Ovary (tissue), 9 donors: ENCODE data around the gene MYOZ3. TPM values are rescaled to one million over a fixed set of nuclear protein-coding genes. Genes with fewer than 3 reads are reported as not detected.

Source experiments
- DNase-seq, 5 donors: peaks; one replicate each; pipeline ENCODE4 v3.0.0-alpha.2; 2019 to 2020
- H3K27ac ChIP-seq, 2 donors: fragments of 200-600 bp; one replicate each; pipeline versions ENCODE4 v1.5.1 to v1.8.0; 2019 to 2022
- H3K27me3 ChIP-seq: fragments of 200-600 bp; one replicate; pipeline ENCODE4 v1.8.0; 2022
- H3K36me3 ChIP-seq: fragments of 200-600 bp; sonication (generic); one replicate; pipeline ENCODE4 v1.5.1; 2019
- H3K4me1 ChIP-seq: one replicate; pipeline ENCODE4 v1.8.1; 2013; ENCODE audit warnings: mild to moderate bottlenecking, moderate library complexity; ENCODE audit not compliant: insufficient read depth
- H3K4me3 ChIP-seq: fragments of 200-600 bp; sonication (generic); one replicate; pipeline ENCODE4 v1.5.1; 2017
- H3K9me3 ChIP-seq, 2 donors: fragments of 200-600 bp in 1 of 2; sonication (generic) in 1 of 2; one replicate each; pipeline versions ENCODE4 v1.5.1 to v1.8.1; 2013 to 2019; ENCODE audit warnings: mild to moderate bottlenecking in 1 of 2, moderate library complexity in 1 of 2
- EP300 ChIP-seq: sonication (generic); formaldehyde crosslinking; IDR thresholded peaks from one replicate; pipeline ENCODE4 v1.6.1; 2017; ENCODE audit warnings: antibody characterized with exemption
- POLR2A ChIP-seq: fragments of 450-650 bp; IDR thresholded peaks from one replicate; pipeline ENCODE4 v1.6.1; 2017; ENCODE audit warnings: antibody characterized with exemption, mild to moderate bottlenecking, moderate library complexity
- WGBS, 3 donors: extraction: QIAGEN DNeasy Blood & Tissue Kit in 1 of 3; methylation state at CpG; one replicate each; pipeline versions ENCODE4 v1.1.5 to v1.1.7; 2013 to 2017; 5-methylcytosine and 5-hydroxymethylcytosine counted together
- intact Hi-C, 4 donors: fragments of 100-400 bp; cut with DNase I; formaldehyde crosslinking; loops; one replicate each; pipeline versions ENCODE4 v1.11.0 to v1.15.1; 2022 to 2023
- polyA plus RNA-seq, 2 donors: library from polyadenylated mRNA; stranded (reverse); fragments of 200-250 nt in 1 of 2; fragments of 350-450 nt in 1 of 2; fragmentation: Illumina TruSeq in 1 of 2; extraction: RNeasy Lipid Tissue Mini Kit (QIAGEN cat#74804) in 1 of 2; gene quantifications; one replicate each; pipeline ENCODE4 v1.2.3, GENCODE V29; 2013 to 2014
- total RNA-seq, 7 donors: library from RNA; depleted of rRNA in 2 of 7; stranded (reverse); fragments of >200 nt in 2 of 7; fragmentation: NEBNext Ultra II Directional in 3 of 7; extraction: Animal tissue kit (Norgen Biotek cat#: 25700) in 3 of 7; gene quantifications; one replicate each; pipeline versions ENCODE4 v1.1.0 to v1.2.4, GENCODE V29; 2016 to 2023
- TF ChIP-seq, protein P1 (sequence below), 3 donors: fragments of 450-650 bp in 2 of 3; fragments of 200-600 bp in 1 of 3; IDR thresholded peaks; one replicate each; pipeline versions ENCODE4 v1.5.1 to v1.8.0; 2016 to 2022; ENCODE audit warnings: antibody characterized with exemption in 3 of 3, mild to moderate bottlenecking in 1 of 3
- donor health status: DM: no; HTN: no; CAD: no; lungs with moderate emphysema.
- donor health status: DM: no; HTN: no; CAD: no.
- donor health status: Bipolar disorder and iron deficiency.
- donor health status: DM: yes; HTN: yes; CAD: no.
- donor health status: DM: no; HTN: no; CAD: no.
- donor health status: DM: yes; HTN: yes; CAD: no.

Gene MYOZ3
- total and polyA plus RNA-seq, 9 donors: 0.36 to 2.7 (median 1.6) TPM

DNA sequence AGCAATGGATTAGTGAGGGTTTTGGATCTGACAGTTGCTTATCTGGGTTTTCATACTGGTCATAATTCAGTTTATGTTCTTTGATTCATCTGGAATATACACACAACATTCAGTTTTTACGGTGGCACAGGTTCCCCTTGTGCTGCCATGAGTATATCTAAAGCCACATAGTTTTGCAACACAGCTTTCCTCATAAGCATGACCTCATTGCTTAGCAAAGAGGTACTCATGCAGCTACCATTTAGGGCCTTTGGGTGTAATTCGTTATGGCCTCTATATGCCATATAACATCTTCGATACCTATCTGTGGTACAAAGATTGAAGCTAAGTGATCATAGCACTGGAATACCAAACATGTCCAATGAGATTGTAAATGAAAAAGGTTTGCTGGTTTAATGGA, 42.7 kb downstream of the MYOZ3 start:
- 81 to 89% (median 89%) methylated on average over 3 of the region's 3 CpGs for WGBS, 3 donors
- H3K4me3 ChIP-seq: no peak overlapping the region
- DNase-seq: no peak
- H3K36me3 ChIP-seq: no peaks in the 10 kb centered on the region
- TF ChIP-seq POLR2A (no peak), EP300 (no peak)
- TF ChIP-seq, protein P1, sequence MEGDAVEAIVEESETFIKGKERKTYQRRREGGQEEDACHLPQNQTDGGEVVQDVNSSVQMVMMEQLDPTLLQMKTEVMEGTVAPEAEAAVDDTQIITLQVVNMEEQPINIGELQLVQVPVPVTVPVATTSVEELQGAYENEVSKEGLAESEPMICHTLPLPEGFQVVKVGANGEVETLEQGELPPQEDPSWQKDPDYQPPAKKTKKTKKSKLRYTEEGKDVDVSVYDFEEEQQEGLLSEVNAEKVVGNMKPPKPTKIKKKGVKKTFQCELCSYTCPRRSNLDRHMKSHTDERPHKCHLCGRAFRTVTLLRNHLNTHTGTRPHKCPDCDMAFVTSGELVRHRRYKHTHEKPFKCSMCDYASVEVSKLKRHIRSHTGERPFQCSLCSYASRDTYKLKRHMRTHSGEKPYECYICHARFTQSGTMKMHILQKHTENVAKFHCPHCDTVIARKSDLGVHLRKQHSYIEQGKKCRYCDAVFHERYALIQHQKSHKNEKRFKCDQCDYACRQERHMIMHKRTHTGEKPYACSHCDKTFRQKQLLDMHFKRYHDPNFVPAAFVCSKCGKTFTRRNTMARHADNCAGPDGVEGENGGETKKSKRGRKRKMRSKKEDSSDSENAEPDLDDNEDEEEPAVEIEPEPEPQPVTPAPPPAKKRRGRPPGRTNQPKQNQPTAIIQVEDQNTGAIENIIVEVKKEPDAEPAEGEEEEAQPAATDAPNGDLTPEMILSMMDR (IDR thresholded peaks at IDR 0.05): no peak
- intact Hi-C loops: loop anchor here in 1 of 4 donors (10.0 kb wide), 1 partner anchor 49 kb away; no protein-coding TSS in a partner anchor
- H3K27me3 ChIP-seq: no peaks in the 10 kb centered on the region
- H3K4me1 ChIP-seq: peaks cover 5% of the 10 kb centered on the region
- H3K9me3 ChIP-seq: no peaks in the 10 kb centered on the region
- H3K27ac ChIP-seq: no peak overlapping the region

DNA sequence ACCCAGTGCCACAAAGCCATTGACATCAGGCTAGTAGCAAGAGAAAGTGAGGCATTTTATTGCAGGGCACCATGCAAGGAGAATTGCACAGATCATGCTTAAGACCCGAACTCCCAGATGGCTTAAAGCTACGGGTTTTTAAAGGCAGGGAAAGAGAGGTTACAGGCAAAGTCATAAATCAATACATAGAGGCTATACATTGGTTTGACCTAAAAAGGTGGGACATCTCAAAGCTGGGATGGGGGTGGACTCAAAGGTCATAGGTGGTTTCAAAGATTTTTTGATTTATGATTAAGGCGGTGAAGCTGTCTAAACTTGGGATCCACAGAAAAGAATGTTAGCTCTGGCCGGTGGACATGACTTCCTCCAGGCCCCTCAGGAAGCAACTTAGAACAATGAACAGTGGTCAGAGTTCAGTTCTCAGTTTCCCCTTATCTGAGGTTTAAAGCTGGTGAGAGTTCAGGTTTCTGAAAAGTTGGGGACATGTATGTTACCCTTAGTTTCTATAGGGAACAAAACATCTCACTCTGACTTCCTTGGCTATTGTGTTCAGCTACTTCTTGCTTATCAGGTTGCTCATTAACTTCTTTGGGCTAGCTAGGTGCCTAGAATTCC, 45.8 kb downstream of the MYOZ3 start:
- no peak overlapping the region for H3K4me3 ChIP-seq
- no peak for TF ChIP-seq POLR2A
- TF ChIP-seq EP300: no peak
- TF ChIP-seq, protein P1 (IDR thresholded peaks at IDR 0.05): no peak
- H3K4me1 ChIP-seq: no peaks in the 10 kb centered on the region
- H3K27me3 ChIP-seq: no peaks in the 10 kb centered on the region
- no peaks in the 10 kb centered on the region for H3K9me3 ChIP-seq
- DNase-seq: no peak
- WGBS, 3 donors: 31 to 50% (median 33%) methylated on average over 4 of the region's 4 CpGs
- intact Hi-C loops: loop anchor here in 1 of 4 donors (10.0 kb wide), 1 partner anchor 52 kb away; no protein-coding TSS in a partner anchor
- no peaks in the 10 kb centered on the region for H3K36me3 ChIP-seq
- H3K27ac ChIP-seq: no peak overlapping the region

DNA sequence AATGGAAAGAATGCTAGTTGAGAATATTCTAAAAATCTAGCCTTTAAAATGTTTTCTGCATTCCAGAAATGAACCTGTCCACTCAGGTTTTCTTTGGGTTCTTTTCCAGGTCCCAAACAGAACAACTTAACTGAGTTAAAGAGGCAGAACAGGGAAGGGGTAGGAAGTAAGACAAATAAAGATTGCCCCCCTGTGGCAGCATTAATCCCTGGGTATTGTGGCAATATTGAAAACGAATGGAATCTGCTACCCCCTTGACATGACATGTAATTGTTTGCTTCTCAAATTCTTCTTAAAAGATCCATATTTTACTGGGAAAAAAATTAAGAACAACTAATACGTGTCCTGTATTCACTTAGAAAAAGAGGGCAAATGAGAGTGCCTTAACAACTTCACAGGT, 49.1 kb downstream of the MYOZ3 start:
- Histone ChIP-seq H3K4me1 (no peaks in the 10 kb centered on the region), H3K4me3 (no peak overlapping the region), H3K27ac (no peak overlapping the region), H3K36me3 (no peaks in the 10 kb centered on the region), H3K9me3 (no peaks in the 10 kb centered on the region), H3K27me3 (no peaks in the 10 kb centered on the region)
- TF ChIP-seq, protein P1 (IDR thresholded peaks at IDR 0.05): no peak
- TF ChIP-seq POLR2A: no peak
- TF ChIP-seq EP300: no peak
- DNase-seq: no peak
- WGBS, 3 donors: 50 to 56% (median 55%) methylated on average over 2 of the region's 2 CpGs
- intact Hi-C loops: loop anchor here in 1 of 4 donors (10.0 kb wide), 1 partner anchor 1595 kb away; no protein-coding TSS in a partner anchor

DNA sequence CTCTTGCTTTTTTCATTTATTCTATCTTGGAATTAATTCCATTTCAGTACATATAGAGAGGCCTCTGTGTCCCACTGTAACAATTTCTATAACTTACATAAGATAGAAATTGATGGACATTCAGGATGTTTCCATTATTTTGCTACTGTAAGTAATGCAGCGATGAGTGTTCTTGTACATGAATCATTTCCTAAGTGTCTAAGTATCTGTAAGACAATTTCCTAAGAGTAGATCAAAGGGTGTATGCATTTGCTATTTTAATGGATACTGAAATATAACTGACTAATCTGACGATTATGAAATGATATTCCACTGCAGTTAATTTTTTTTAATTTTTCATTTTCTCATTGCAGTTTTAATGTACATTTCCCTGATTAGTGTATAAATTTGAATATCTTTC, 62.8 kb downstream of the MYOZ3 start:
- no peaks in the 10 kb centered on the region for H3K36me3 ChIP-seq
- DNase-seq: no peak
- H3K27me3 ChIP-seq: no peaks in the 10 kb centered on the region
- H3K4me3 ChIP-seq: no peak overlapping the region
- TF ChIP-seq POLR2A: no peak
- TF ChIP-seq, protein P1 (IDR thresholded peaks at IDR 0.05): no peak
- TF ChIP-seq EP300: no peak
- H3K4me1 ChIP-seq: no peaks in the 10 kb centered on the region
- no peak overlapping the region for H3K27ac ChIP-seq
- intact Hi-C loops: no loop called here
- WGBS, 3 donors: 88 to 89% (median 89%) methylated on average over 2 of the region's 2 CpGs
- H3K9me3 ChIP-seq: no peaks in the 10 kb centered on the region

Other genes starting within 250 kb of the MYOZ3 start
- gene CD74, start 248.3 kb upstream of the MYOZ3 start, total RNA-seq: 100 to 1,000 TPM in 6 of 7 donors, 10 to 100 TPM in 1; 96.9 to 750 (median 384) TPM
- 1,000 to 10,000 TPM in 1 of 2 donors, 100 to 1,000 TPM in 1; 280 to 1,292 TPM for gene CD74, start 248.3 kb upstream of the MYOZ3 start, polyA plus RNA-seq
- 1,000 to 10,000 TPM; 2,727 to 9,295 (median 4,211) TPM for gene RPS14, start 211.5 kb upstream of the MYOZ3 start, total RNA-seq
- 1,000 to 10,000 TPM; 2,234 to 8,183 TPM for gene RPS14, start 211.5 kb upstream of the MYOZ3 start, polyA plus RNA-seq
- gene NDST1, start 153.1 kb upstream of the MYOZ3 start, total RNA-seq: 100 to 1,000 TPM in 3 of 7 donors, 10 to 100 TPM in 4; 31.0 to 139 (median 92.8) TPM
- gene NDST1, start 153.1 kb upstream of the MYOZ3 start, polyA plus RNA-seq: 10 to 100 TPM; 31.8 to 44.1 TPM
- 100 to 1,000 TPM in 3 of 7 donors, 10 to 100 TPM in 3, 1 to 10 TPM in 1; 8.3 to 174 (median 70.2) TPM for gene SYNPO, start 20.6 kb upstream of the MYOZ3 start, total RNA-seq
- 10 to 100 TPM; 31.0 to 86.9 TPM for gene SYNPO, start 20.6 kb upstream of the MYOZ3 start, polyA plus RNA-seq
- 10 to 100 TPM; 35.5 to 59.0 (median 48.6) TPM for gene RBM22, start 39.8 kb downstream of the MYOZ3 start, total RNA-seq
- gene RBM22, start 39.8 kb downstream of the MYOZ3 start, polyA plus RNA-seq: 10 to 100 TPM; 33.4 to 77.6 TPM
- gene DCTN4, start 97.8 kb downstream of the MYOZ3 start, total RNA-seq: 10 to 100 TPM; 55.2 to 87.4 (median 69.0) TPM
- gene DCTN4, start 97.8 kb downstream of the MYOZ3 start, polyA plus RNA-seq: 10 to 100 TPM; 27.0 to 76.5 TPM
- 10 to 100 TPM; 14.7 to 33.6 (median 24.4) TPM for gene SMIM3, start 117.5 kb downstream of the MYOZ3 start, total RNA-seq
- gene SMIM3, start 117.5 kb downstream of the MYOZ3 start, polyA plus RNA-seq: 10 to 100 TPM; 19.4 to 20.9 TPM
- not detected for gene IRGM, start 185.3 kb downstream of the MYOZ3 start, total RNA-seq
- under 1 TPM in 1 of 2 donors, not detected in 1; 0.12 TPM for gene IRGM, start 185.3 kb downstream of the MYOZ3 start, polyA plus RNA-seq
- 10 to 100 TPM in 1 of 7 donors, 1 to 10 TPM in 6; 5.9 to 10.0 (median 8.4) TPM for gene ZNF300, start 243.7 kb downstream of the MYOZ3 start, total RNA-seq
- gene ZNF300, start 243.7 kb downstream of the MYOZ3 start, polyA plus RNA-seq: 1 to 10 TPM; 5.8 to 7.1 TPM